ENCODE data around the gene PIGQ.

DNA sequence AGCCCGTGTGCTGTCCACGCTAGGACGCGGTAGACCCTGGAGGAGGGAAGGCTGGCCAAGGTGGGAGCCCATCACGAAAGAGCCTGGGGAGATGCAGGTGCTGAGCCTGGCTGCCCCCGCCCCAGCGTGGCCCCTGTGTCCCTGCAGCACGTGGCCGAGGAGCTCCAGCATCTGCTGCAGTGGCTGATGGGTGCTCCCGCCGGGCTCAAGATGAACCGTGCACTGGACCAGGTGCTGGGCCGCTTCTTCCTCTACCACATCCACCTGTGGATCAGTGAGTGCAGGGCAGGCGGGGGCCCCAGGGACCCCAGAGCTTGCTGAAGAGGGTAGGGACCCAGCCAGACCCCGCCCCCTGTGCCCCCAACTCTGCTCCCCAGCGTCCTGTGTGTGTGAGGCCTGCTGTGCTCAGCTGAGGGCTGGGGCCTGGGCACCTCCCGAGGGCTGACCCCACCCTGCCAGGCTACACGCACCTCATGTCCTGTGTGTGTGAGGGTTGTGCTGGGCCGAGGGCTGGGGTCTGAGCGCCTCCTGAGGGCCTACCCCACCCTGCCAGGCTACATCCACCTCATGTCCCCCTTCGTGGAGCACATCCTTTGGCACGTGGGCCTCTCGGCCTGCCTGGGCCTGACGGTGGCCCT lies 8.6 kb downstream of the PIGQ start:
- TF ChIP-seq, protein P1, sequence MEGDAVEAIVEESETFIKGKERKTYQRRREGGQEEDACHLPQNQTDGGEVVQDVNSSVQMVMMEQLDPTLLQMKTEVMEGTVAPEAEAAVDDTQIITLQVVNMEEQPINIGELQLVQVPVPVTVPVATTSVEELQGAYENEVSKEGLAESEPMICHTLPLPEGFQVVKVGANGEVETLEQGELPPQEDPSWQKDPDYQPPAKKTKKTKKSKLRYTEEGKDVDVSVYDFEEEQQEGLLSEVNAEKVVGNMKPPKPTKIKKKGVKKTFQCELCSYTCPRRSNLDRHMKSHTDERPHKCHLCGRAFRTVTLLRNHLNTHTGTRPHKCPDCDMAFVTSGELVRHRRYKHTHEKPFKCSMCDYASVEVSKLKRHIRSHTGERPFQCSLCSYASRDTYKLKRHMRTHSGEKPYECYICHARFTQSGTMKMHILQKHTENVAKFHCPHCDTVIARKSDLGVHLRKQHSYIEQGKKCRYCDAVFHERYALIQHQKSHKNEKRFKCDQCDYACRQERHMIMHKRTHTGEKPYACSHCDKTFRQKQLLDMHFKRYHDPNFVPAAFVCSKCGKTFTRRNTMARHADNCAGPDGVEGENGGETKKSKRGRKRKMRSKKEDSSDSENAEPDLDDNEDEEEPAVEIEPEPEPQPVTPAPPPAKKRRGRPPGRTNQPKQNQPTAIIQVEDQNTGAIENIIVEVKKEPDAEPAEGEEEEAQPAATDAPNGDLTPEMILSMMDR (IDR thresholded peaks at IDR 0.05), result no peak
- no peak for TF ChIP-seq EP300 (IDR thresholded peaks at IDR 0.05; ENCODE audit: low read depth)

Data from transverse colon (tissue), 3 donors.